ENCODE results near the gene B4GALT6.

DNA sequence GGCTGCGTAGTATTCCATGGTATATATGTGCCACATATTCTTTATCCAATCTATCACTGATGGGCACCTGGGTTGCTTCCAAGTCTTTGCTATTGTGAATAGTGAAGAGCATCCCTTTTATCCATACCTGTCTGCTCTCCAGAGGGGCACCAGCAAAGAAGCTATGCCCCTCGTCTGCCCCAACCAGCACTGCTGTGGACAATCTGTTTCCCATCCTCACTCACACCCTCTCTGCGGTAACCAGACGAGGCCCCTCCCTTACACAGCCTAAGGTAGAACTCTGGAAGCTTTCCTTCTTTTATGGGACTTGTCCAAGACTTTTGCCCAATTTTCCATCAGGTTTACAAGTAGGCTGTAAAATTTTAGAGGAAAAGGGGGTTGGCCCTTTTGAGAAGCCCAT is 67.8 kb downstream of the B4GALT6 start:
- TF ChIP-seq POLR2AphosphoS5 (IDR thresholded peaks at IDR 0.05; ENCODE audit: low read depth, low read length), result peak; percentile 32; the same call in 1 of the 2 replicates
- no peak for TF ChIP-seq POLR2A (IDR thresholded peaks at IDR 0.05; ENCODE audit: low read depth, low read length)
- no peak for TF ChIP-seq TAF1 (IDR thresholded peaks at IDR 0.05; ENCODE audit: low read depth, low read length)
- TF ChIP-seq SPI1 (IDR thresholded peaks at IDR 0.05; ENCODE audit: low read depth, low read length), result no peak

Data from GM12891 (cell line).